Fibroblast of skin of left biceps (primary cell): ENCODE measurements around the gene SIK2.

Experiments
- DNase-seq, 2 experiments: peaks; one replicate each; pipeline ENCODE4 v3.0.0-alpha.2; 2013; ENCODE audit warnings: low read depth in 2 of 2

The SIK2 gene

GRCh38 chr11:111729831-111730311 is 127.6 kb downstream of the SIK2 start:
- DNase-seq = no peak

- no peak for DNase-seq
These were observed 128.8 kb downstream of the SIK2 start for GRCh38 chr11:111730871-111731591.

GRCh38 chr11:111731821-111732220 is 129.6 kb downstream of the SIK2 start:
- no peak for DNase-seq

- peak in 1 of 2 experiments; percentile 52 for DNase-seq
These were observed 130.8 kb downstream of the SIK2 start for GRCh38 chr11:111733016-111733415.

GRCh38 chr11:111733611-111734088 is 131.4 kb downstream of the SIK2 start:
- no peak for DNase-seq

GRCh38 chr11:111734101-111734953 is 132.1 kb downstream of the SIK2 start:
- no peak for DNase-seq

GRCh38 chr11:111734954-111735261 is 132.7 kb downstream of the SIK2 start:
- DNase-seq = no peak

- peak; percentile 86 for DNase-seq
These were observed 133.2 kb downstream of the SIK2 start for GRCh38 chr11:111735262-111736116.

- no peak for DNase-seq
These were observed 133.9 kb downstream of the SIK2 start for GRCh38 chr11:111736181-111736590.

- DNase-seq = no peak
These were observed 134.6 kb downstream of the SIK2 start for GRCh38 chr11:111736621-111737443.

GRCh38 chr11:111737444-111738210 is 135.4 kb downstream of the SIK2 start:
- no peak for DNase-seq

GRCh38 chr11:111739299-111739698 is 137.1 kb downstream of the SIK2 start:
- no peak for DNase-seq

- DNase-seq = no peak
These were observed 139.5 kb downstream of the SIK2 start for GRCh38 chr11:111741751-111742150.

- no peak for DNase-seq
These were observed 141.5 kb downstream of the SIK2 start for GRCh38 chr11:111743700-111744099.

- no peak for DNase-seq
These were observed 143.7 kb downstream of the SIK2 start for GRCh38 chr11:111745719-111746504.

GRCh38 chr11:111748035-111748804 is 146.0 kb downstream of the SIK2 start:
- DNase-seq = no peak

GRCh38 chr11:111749646-111750045 is 147.4 kb downstream of the SIK2 start:
- no peak for DNase-seq

- no peak for DNase-seq
These were observed 153.8 kb downstream of the SIK2 start for GRCh38 chr11:111756097-111756496.

GRCh38 chr11:111759376-111759775 is 157.1 kb downstream of the SIK2 start:
- no peak for DNase-seq
